Effector memory CD4-positive, alpha-beta T cell (primary cell): Measurements from ENCODE around the gene TBKBP1.

ENCODE experiments used
- DNase-seq, 3 donors: peaks; one replicate each; pipeline ENCODE4 v3.0.0-alpha.2; 2020
- H3K27ac ChIP-seq: 2 replicates; pipeline ENCODE4 v1.7.0; 2013; ENCODE audit warnings: mild to moderate bottlenecking, low read length, moderate library complexity; ENCODE audit not compliant: insufficient read depth, poor library complexity, severe bottlenecking
- H3K27me3 ChIP-seq: replicated peaks from 2 replicates; pipeline ENCODE4 v1.7.0; 2013; ENCODE audit warnings: mild to moderate bottlenecking, low read length; ENCODE audit not compliant: insufficient read depth, control insufficient read depth, poor library complexity, severe bottlenecking
- H3K36me3 ChIP-seq: 2 replicates; pipeline ENCODE4 v1.7.0; 2013; ENCODE audit warnings: mild to moderate bottlenecking, low read length, moderate library complexity; ENCODE audit not compliant: control insufficient read depth, insufficient read depth
- H3K4me1 ChIP-seq: 2 replicates; pipeline ENCODE4 v1.7.0; 2013; ENCODE audit warnings: low read length, mild to moderate bottlenecking; ENCODE audit not compliant: control insufficient read depth, insufficient read depth, poor library complexity, severe bottlenecking
- H3K4me3 ChIP-seq: 2 replicates; pipeline ENCODE4 v1.7.0; 2013; ENCODE audit warnings: low read length, low read depth, mild to moderate bottlenecking; ENCODE audit not compliant: insufficient read depth, poor library complexity, severe bottlenecking
- H3K9me3 ChIP-seq: 2 replicates; pipeline ENCODE4 v1.7.0; 2013; ENCODE audit warnings: mild to moderate bottlenecking, low read length, moderate library complexity; ENCODE audit not compliant: control insufficient read depth

TBKBP1 gene

DNA sequence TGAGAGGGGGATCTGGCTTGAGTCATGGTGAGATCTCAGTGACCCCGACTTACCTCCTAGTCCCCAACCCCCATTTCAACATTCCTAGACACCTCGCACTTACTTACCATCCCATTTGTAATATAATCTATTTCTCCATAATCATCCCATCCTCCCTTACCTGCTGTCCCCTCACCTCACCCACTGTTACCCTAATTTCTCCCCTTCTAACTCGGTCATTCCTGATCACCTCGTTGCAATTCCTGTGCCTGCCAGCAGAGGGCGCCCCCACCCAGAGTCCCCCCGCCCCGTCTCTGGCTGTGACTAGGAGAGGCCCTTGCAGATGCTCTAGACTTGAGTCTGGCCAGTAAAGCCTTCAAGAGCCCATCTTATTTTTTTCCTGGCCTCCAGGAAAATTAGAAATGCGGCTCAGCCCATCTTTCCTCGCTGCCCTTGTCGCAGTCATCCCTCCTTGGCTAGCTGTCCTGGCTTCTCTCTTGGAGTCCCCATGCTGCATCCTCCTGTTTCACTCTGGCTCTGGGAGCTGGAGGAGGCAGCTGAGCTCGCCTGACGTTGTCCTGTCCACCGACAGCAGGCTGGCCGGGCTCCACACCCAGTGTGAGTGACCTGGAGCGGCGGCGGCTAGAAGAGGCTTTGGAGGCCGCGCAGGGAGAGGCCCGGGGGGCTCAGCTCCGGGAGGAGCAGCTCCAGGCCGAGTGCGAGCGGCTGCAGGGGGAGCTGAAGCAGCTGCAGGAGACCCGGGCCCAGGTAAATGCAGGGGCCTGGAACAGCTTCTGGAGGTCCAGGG, 5.0 kb downstream of the TBKBP1 start:
- DNase-seq = peak; percentile 60 to 64 (median 63)
- H3K27ac ChIP-seq = no peak overlapping the region
- no peaks in the 10 kb centered on the region for H3K9me3 ChIP-seq
- H3K27me3 ChIP-seq = no peaks in the 10 kb centered on the region
- H3K36me3 ChIP-seq = no peaks in the 10 kb centered on the region
- H3K4me1 ChIP-seq = peaks cover 41% of the 10 kb centered on the region
- no peak overlapping the region for H3K4me3 ChIP-seq

DNA sequence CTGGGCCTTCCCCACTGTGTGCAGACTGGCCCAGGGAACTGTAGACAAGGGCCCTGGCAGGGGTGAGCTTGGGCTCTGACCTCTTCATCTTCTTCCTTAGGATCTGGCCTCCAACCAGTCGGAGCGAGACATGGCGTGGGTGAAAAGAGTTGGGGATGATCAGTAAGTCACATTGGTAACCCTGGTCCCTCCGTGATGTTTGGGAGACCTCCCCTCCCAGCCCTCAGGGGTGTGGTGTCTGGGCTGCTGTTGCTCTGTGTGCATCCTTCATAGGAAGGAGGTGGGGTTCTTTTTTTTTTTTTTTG, 5.5 kb downstream of the TBKBP1 start:
- no peak overlapping the region for H3K27ac ChIP-seq
- H3K36me3 ChIP-seq = no peaks in the 10 kb centered on the region
- H3K4me1 ChIP-seq = peaks cover 46% of the 10 kb centered on the region
- no peak overlapping the region for H3K4me3 ChIP-seq
- H3K9me3 ChIP-seq = no peaks in the 10 kb centered on the region
- no peak for DNase-seq
- H3K27me3 ChIP-seq = no peaks in the 10 kb centered on the region

DNA sequence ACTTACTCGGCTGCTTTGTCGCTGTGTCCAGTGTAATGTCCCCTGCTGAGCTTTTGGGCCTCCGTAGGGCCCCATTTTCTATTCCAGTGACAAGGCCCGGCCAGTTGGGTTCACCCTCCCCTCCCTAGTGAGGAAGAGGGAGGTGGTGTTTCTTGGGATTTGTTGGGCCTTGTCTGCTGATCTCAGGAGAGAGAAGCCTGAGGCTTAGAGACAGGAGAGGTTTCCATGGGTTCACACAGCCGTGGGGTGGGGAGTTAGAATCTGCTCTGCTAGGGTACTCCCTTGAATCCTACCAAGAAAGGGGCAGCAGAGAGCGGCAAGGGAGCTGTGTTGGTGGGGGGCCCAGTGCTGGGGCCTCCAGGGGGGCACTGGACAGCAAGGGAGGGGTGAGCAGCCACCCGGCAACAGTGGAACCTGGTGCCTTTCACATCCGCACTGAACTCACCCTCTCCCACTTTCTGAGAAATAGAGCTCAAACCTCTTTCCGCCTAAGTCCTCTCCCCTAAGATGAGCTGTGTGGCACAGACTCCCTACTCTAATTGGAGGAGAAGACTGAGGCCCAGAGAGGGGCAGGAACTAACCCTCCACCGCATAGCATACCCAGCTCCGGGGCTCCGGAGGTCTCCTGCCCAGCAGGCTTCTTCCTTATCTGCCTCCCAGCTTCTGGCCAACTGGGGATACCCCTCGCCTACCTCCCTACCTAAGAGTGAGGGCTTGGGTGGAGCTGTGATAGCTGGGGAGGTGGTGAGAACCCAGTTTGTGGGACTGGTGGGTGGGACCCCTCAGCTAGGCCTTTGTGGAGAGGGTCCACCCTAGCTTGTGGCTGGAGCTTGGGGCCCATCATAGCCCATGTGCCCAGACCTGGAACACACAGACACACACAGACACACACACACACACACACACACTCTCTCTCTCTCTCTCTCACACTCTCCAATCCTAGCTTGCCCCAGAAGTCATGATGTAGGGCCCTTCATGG, 6.8 kb downstream of the TBKBP1 start:
- no peak overlapping the region for H3K27ac ChIP-seq
- H3K9me3 ChIP-seq = no peaks in the 10 kb centered on the region
- no peaks in the 10 kb centered on the region for H3K36me3 ChIP-seq
- H3K4me3 ChIP-seq = no peak overlapping the region
- no peak for DNase-seq
- H3K4me1 ChIP-seq = peaks cover 48% of the 10 kb centered on the region
- no peaks in the 10 kb centered on the region for H3K27me3 ChIP-seq

DNA sequence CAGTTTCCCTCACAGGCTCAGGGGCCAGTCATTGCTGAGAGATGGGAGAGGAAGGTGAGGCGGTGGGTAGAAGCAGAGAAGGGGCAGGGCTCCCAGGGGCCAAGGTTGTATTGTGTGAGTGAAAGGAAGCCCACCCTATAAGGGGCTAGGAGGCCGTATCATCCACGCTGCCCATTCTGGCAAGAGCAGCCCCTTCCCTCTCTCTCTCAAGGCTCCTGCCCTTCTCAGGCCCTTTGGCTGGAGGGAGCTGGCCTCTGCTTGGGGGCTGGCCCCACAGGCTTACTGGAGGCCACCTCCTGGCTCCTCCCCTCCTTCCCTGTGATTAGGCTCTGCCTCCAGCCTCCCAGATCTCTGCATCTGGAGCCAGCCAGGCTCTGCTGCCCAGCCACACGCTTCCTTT, 7.6 kb downstream of the TBKBP1 start:
- Histone ChIP-seq H3K4me1 (peaks cover 56% of the 10 kb centered on the region), H3K27me3 (no peaks in the 10 kb centered on the region), H3K36me3 (no peaks in the 10 kb centered on the region), H3K4me3 (no peak overlapping the region), H3K9me3 (no peaks in the 10 kb centered on the region), H3K27ac (no peak overlapping the region)
- DNase-seq = no peak

DNA sequence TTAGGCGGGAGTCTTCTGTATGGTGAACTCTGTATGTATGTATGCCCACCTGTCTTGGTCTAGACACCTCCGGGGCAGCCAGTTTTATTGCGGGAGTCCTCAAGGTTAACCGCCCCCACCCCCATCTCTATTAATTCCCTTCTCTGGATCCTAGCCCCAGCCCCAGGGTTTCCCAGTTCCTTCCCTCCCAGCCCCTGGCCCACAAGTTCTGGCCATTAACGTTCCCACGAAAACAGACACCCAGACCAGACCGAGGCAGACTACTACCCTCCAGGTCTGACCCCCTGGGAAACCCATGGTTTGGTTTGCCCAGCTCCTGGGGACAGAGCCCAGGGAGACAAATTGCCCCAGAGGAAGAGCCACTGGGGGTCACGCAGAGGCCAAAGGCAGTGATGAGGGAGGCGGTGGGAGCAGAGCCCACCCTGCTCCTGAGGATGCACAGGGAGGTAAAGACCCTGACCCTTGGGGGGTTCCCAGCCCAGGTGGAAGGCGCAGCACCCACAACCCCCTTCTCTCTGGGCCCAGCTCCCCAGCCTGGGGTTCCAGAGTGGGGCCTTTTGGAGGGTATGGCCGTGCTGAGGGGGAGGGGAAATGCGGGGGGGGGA, 8.5 kb downstream of the TBKBP1 start:
- DNase-seq = no peak
- Histone ChIP-seq H3K9me3 (no peaks in the 10 kb centered on the region), H3K27me3 (no peaks in the 10 kb centered on the region), H3K27ac (peak overlapping the region; percentile 16), H3K4me3 (peak overlapping the region; percentile 33), H3K36me3 (no peaks in the 10 kb centered on the region), H3K4me1 (peaks cover 65% of the 10 kb centered on the region)

DNA sequence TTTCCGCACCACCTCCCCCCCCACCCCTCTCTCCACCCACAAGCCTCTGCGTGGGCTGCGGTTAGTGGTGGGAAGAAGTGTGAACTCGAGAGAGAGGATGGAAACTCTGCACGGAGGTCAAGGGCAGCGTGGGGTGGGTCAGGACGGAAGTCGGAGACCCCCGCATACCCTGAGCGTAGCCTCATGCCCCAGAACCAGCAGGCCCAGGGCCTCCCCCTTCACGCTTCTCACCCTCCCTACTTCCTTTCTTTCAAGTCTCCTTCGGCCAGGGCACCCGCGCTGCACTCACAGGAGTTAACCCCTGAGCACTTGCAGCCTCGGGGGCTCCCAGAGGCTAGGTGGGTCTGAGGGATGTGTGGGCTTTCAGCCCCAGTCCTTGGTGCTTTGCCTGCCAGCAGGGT, 9.2 kb downstream of the TBKBP1 start:
- Histone ChIP-seq H3K4me1 (peaks cover 66% of the 10 kb centered on the region), H3K27me3 (no peaks in the 10 kb centered on the region), H3K36me3 (no peaks in the 10 kb centered on the region), H3K9me3 (no peaks in the 10 kb centered on the region), H3K27ac (peak overlapping the region; percentile 16), H3K4me3 (peak overlapping the region; percentile 33)
- peak in 1 of 3 donors; percentile 41 for DNase-seq

DNA sequence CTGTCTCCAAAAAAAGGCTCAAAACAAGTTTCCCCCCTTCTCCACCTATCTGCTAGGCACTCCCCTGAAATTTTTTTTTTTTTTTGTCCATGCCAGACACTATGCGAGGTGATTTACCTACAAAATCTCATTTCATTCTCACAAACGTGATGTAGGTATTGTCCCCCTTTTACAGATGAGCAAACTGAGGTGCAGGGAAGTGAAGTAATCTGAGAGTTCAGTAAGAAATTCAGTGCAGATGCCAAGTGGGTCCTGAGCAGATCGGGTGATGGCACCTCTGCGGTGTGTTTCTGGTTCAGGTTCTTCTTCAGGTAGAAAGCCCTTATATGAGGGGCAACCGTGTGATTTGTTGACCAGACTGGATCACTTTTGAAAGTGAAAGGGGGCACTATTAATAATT, 9.7 kb downstream of the TBKBP1 start:
- Histone ChIP-seq H3K4me3 (peak overlapping the region; percentile 33), H3K27ac (peak overlapping the region; percentile 8), H3K36me3 (no peaks in the 10 kb centered on the region), H3K4me1 (peaks cover 66% of the 10 kb centered on the region), H3K9me3 (no peaks in the 10 kb centered on the region), H3K27me3 (no peaks in the 10 kb centered on the region)
- no peak for DNase-seq

DNA sequence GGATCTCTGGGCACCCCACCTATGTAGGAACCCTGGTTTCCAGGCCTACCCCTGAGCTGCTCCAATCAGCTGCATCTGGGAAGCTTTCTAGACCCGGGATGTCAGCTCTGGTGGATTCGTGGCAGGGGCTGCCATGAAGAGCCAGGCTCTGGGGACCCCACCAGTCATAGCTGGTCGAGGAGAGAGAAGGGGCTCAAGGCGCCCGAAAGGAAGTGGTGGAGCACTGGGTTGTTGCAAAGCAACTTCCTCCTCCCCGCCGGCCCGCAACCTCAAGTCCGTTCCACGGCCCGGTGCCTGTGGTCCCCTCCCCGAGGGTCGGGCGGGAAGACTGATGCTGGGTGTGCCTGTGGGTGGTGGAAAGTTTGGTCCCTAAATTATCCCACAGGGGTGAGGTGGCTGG, 10.2 kb downstream of the TBKBP1 start:
- peak overlapping the region; percentile 8 for H3K27ac ChIP-seq
- H3K27me3 ChIP-seq = no peaks in the 10 kb centered on the region
- H3K4me1 ChIP-seq = peaks cover 63% of the 10 kb centered on the region
- H3K36me3 ChIP-seq = no peaks in the 10 kb centered on the region
- H3K9me3 ChIP-seq = no peaks in the 10 kb centered on the region
- no peak overlapping the region for H3K4me3 ChIP-seq
- no peak for DNase-seq

DNA sequence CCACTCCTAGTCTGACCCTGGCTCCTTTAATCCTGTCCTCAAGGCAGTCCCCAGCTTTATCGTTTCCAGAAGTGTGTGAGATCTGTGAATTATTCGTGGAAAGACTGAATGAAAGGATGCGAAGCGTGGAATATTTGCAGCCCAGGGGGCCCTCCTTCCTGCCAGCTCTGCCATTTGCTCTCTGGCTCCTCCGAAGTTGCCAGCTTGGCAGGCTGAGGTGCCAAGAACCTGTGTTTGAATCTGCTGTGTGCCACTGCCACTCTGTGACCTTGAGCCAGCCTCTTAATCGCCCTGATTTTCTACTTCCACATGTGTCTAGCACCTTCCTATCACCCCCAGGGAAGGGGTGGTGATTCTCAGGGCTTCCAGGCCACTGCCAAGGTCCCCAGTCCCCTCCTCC, 10.8 kb downstream of the TBKBP1 start:
- no peak for DNase-seq
- Histone ChIP-seq H3K9me3 (no peaks in the 10 kb centered on the region), H3K36me3 (no peaks in the 10 kb centered on the region), H3K27ac (no peak overlapping the region), H3K27me3 (no peaks in the 10 kb centered on the region), H3K4me1 (peaks cover 61% of the 10 kb centered on the region), H3K4me3 (no peak overlapping the region)
